ENCODE data around the gene CFAP100.

Gene CFAP100

GRCh38 chr3:126394179-126394976 is at the start of gene CFAP100:
Gene CFAP100, plus strand, starts transcription at chr3:126394909. Its CDS starts 1,092 bp downstream, at chr3:126396001.
- no peak for DNase-seq

- no peak for DNase-seq
Measured at GRCh38 chr3:126345231-126345630, 49.5 kb upstream of the CFAP100 start.

DNA sequence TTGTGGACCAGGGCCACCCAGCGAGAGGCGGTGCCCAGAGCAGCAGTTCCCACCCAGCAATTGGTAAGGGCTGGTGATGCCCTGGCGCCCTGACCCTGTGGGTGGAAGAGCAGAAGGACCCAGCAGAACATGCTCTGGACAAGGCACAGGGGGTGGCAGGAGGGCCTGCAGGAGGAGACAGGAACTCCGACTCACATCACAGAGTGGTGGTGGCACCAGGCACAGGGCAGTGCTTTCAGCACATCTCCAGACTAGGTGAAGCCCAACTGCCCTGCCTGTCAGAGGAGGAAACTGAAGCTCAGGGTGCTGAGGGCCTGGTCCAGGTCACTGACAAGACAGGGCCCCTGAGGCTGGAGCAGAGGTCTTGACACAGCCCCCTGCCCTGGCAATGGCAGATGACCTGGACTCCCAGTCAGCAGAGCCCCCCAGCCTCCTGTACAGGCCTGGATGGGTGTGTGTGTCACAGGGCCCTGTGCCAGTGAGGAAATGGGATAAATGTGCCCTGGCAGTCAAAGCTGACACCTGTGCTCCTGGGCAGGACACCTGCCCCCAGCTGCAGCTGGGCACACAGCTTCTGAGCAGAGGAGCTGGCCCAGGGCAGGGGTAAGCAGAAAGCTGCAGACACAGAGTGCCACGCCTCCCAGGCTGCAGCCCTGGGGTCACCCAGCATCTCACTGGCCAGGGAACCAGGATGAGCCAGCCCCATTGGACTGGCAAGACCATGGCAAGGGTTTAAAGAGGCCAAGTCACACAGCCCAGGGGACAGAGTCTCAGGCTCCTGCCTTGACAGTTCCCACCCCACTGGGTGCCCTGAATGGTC is 48.9 kb upstream of the CFAP100 start:
- no peak for DNase-seq

DNA sequence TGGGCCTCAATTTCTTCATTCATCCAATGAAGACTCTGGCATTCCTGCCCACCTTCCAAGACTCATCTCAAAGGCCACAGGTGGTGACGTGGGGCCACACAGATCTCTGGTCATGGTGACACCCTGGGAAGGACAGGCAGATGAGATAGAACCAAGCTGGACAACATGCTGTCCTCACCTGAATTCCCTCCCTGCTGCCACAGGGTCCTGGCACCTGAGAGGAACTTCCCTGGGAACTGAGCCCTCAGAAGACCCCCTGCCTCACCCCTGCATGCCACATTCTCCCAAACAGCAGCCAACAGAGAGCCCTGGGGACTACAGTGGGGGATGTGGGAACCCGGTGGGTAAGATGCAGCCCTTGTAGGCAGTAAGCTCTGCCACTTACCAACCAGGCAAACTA is 48.2 kb upstream of the CFAP100 start:
- no peak for DNase-seq

- no peak for DNase-seq
Measured at GRCh38 chr3:126347543-126348161, 47.1 kb upstream of the CFAP100 start.

DNA sequence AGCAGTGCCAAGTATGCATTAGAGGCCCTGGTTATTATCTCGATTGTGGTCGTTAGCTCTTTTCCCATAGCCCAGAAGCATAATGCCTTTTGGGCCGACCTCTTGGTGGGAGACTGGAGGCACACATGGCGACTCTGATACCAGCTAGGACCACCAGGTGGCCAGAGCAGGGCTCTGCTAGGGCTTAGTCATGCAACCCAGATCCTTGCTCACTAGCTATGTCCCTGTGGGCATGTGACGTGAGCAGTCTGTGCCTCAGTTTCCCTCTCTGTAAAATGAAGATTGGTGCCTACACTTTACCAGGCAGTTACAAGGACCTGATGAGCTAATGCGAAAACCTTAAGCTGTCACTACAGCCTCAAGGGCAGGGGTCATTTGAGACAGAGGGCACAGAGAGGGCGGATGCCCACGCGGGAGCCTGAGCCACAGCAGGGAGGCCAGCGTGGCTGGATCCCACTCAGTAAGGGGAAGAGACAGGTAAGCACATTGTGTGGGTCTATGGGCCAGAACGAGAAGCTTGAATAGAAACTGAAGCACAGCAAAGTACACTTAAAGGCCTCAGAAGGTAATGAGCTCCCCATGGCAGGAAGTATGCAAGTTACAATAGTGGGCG is 46.3 kb upstream of the CFAP100 start:
- no peak for DNase-seq

- no peak for DNase-seq
Measured at GRCh38 chr3:126349071-126349470, 45.6 kb upstream of the CFAP100 start.

- no peak for DNase-seq
Measured at GRCh38 chr3:126349611-126350501, 44.9 kb upstream of the CFAP100 start.

- DNase-seq = no peak
Measured at GRCh38 chr3:126350502-126351085, 44.1 kb upstream of the CFAP100 start.

DNA sequence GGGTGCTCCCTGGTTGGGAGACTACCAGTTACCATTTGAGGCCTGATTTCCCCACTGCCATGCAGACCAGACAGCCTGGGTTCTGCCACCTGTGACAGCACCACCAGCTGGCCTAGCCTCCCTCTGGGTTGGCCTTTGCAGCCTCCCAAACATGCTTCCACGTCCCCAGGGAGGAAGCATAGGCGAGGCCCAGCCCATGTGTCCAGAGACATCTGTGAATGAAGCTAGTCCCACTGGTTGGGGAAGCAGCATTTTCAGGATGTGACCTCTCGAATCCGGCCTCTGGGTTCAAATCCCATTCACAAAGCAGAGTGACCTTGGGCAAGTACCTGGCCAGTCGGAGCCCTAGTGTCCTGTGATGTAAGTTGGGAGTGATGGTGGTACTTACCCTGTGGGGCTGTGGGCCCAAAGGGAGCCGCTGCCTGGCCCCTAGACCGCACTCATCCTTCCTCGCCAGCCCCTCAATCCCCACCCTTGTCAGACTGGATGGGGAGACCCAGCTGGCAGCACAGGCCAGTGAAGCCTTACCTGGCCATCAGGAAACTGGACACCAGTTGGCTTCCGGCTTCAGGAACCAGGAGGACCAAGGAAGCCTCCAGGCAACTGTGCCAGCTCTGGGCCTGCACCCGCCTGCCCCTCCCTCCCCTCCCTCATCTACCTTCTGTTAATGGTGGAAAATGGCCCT is 43.5 kb upstream of the CFAP100 start:
- no peak for DNase-seq

- DNase-seq = no peak
Measured at GRCh38 chr3:126351771-126352475, 42.8 kb upstream of the CFAP100 start.

GRCh38 chr3:126352476-126353454 is 41.9 kb upstream of the CFAP100 start:
- no peak for DNase-seq

DNA sequence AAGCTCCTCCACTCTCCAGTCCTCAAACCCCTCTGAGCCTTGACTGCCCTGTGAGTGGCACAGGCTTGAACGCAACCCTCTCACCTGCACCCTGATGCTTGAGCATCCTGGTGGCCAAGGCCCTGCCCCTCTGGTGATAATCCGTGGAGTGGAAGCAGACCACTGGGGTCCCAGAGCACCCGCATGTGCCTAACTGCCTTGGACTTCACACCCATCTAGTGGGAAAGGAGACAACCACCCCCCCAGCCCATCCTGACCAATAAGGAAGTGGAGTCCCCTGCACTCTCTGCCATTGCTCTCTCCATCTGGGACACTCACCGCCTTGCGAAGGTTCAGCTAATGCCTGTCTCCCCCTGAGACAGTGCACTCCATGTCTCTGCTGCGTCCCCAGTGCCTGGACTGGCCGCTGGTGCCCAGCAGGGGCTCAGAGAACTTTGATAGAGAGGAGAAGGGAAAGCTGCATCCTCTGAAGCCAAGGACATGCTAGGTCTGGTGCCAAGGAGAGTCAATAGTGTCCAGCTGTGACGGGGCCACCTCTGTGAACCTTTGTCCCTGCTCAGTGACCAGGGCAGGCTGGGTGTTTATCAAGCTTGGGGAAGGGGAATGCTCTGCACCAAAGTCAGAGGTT is 40.9 kb upstream of the CFAP100 start:
- no peak for DNase-seq

DNA sequence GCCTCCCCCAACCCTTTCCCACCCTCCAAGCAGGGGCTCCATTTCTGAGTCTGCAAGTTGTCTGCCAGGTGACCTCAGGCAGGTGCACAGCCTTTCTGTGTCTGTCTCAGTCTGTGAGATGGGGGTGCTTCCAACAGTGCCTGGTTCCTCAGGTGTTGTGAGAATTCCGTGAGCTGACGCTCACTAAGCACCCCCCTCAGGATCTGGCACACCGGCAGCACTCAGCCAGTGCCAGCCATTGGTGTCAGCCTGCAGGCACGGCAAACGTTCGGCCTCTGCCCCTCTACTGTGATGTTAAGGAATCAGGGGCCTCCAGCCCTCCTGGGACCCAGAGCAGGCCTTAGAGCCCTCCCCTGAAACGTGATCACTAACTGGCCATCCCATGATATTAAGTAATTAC is 39.9 kb upstream of the CFAP100 start:
- DNase-seq = no peak

DNA sequence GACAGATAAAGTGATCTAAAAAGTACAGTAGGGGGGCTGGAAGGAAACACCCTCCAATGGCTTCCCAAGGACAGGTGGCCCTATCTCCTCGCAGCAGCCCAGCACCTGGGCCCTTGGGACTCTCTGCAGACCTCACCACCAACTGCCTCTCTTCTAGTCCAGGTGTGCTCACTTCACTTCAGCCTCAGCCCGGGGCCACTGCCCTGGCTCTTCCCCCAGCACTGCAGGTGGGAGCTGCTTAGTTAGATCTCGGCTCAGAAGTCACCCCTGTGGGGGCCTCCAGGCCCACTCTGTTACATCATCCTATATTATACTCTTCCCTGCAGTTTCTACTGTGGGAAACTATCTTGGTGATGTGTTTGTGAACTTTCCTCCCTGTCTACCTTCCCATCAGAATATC is 39.5 kb upstream of the CFAP100 start:
- no peak for DNase-seq

GRCh38 chr3:126355777-126356372 is 38.8 kb upstream of the CFAP100 start:
- no peak for DNase-seq

- DNase-seq = no peak
Measured at GRCh38 chr3:126356373-126357264, 38.1 kb upstream of the CFAP100 start.
